Esophagus muscularis mucosa (tissue), 4 donors: ENCODE measurements around the gene TMC4.

ENCODE experiments used
- CTCF ChIP-seq, 3 experiments: fragments of 200-600 bp in 2 of 3; fragments of 450-650 bp in 1 of 3; sonication (generic) in 2 of 3; IDR thresholded peaks; one replicate each; pipeline ENCODE4 v1.5.1; 2017 to 2019; ENCODE audit warnings: antibody characterized with exemption in 3 of 3, mild to moderate bottlenecking in 2 of 3, moderate library complexity in 1 of 3
- EP300 ChIP-seq: sonication (generic); formaldehyde crosslinking; IDR thresholded peaks from one replicate; pipeline ENCODE4 v1.6.1; 2017; ENCODE audit warnings: antibody characterized with exemption
- POLR2A ChIP-seq: fragments of 450-650 bp; IDR thresholded peaks from one replicate; pipeline ENCODE4 v1.6.1; 2017; ENCODE audit warnings: antibody characterized with exemption, moderate library complexity, mild to moderate bottlenecking, low read depth
- POLR2AphosphoS5 ChIP-seq, 2 donors: sonication (generic); formaldehyde crosslinking; IDR thresholded peaks; one replicate each; pipeline ENCODE4 v1.6.1; 2017; ENCODE audit warnings: antibody characterized with exemption in 2 of 2

GRCh38 chr19:54136864-54137698, 35.9 kb downstream of the TMC4 start:
- TF ChIP-seq CTCF (IDR thresholded peaks at IDR 0.05), result peak in 1 of 3 experiments; percentile 40
- TF ChIP-seq EP300, result no peak
- TF ChIP-seq POLR2AphosphoS5 (IDR thresholded peaks at IDR 0.05), result peak in 1 of 2 donors; percentile 5
- no peak for TF ChIP-seq POLR2A
